ENCODE measurements around the gene RAB11FIP3. TPM values are rescaled to one million over a fixed set of nuclear protein-coding genes. Genes with fewer than 3 reads are reported as not detected.
"Not testable (repeated sequence)": the region's sequence is repeated elsewhere in the genome, so short reads cannot be mapped to it uniquely, and the experiment has no call there.

The RAB11FIP3 gene
- total and polyA plus RNA-seq, 2 donors, result 16.8 to 57.0 TPM

DNA sequence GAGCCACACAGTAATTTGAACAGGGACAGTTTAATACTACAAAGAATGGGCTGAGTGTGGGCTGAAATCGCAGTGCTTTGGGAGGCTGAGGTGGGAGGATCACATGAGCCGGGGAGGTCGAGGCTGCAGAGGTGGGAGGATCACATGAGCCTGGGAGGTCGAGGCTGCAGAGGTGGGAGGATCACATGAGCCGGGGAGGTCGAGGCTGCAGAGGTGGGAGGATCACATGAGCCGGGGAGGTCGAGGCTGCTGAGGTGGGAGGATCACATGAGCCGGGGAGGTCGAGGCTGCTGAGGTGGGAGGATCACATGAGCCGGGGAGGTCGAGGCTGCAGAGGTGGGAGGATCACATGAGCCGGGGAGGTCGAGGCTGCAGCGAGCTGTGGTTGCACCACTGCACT lies 69.2 kb downstream of the RAB11FIP3 start:
- H3K27ac ChIP-seq (ENCODE audit: low read depth); H3K4me1 ChIP-seq (ENCODE audit: insufficient read depth); H3K4me3 ChIP-seq (ENCODE audit: low read depth, low read length); H3K36me3 ChIP-seq (ENCODE audit: insufficient read depth); DNase-seq (ENCODE audit: extremely low spot score): not testable (repeated sequence)
- WGBS, result 90% methylated on average over 15 of the region's 15 CpGs

GRCh38 chr16:495127-495748 lies 69.8 kb downstream of the RAB11FIP3 start:
- no peak overlapping the region for H3K4me3 ChIP-seq (ENCODE audit: low read depth, low read length)
- H3K27ac ChIP-seq (ENCODE audit: low read depth), result no peak overlapping the region
- H3K4me1 ChIP-seq (ENCODE audit: insufficient read depth), result no peaks in the 10 kb centered on the region
- WGBS, result 76% methylated on average over 11 of the region's 11 CpGs
- DNase-seq (ENCODE audit: extremely low spot score), result no peak
- peaks cover 2% of the 10 kb centered on the region for H3K36me3 ChIP-seq (ENCODE audit: insufficient read depth)

GRCh38 chr16:496097-496886 lies 70.8 kb downstream of the RAB11FIP3 start:
- WGBS, result 87% methylated on average over 21 of the region's 21 CpGs
- no peak overlapping the region for H3K4me3 ChIP-seq (ENCODE audit: low read depth, low read length)
- DNase-seq (ENCODE audit: extremely low spot score), result no peak
- H3K27ac ChIP-seq (ENCODE audit: low read depth), result no peak overlapping the region
- H3K36me3 ChIP-seq (ENCODE audit: insufficient read depth), result peaks cover 2% of the 10 kb centered on the region
- no peaks in the 10 kb centered on the region for H3K4me1 ChIP-seq (ENCODE audit: insufficient read depth)

DNA sequence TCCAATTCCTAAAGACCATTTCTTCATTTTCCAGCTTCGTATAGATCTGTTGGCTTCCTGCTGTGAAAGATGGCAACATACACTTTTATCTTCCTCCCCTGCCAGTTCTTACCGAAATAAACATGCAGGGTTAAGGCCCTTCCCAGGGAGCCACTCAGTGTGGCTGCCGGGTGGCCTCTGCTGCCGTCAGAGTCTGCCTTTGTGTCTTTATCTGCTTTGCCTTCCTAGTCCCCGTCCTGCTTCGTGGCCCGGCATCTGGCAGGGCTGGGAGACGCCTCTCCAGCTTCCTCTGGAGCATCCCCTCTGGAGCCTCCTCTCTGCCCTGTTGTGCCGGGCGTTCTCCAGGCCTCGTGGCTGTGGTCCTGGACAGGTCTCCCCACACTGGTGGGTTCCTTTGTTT lies 71.8 kb downstream of the RAB11FIP3 start:
- no peak for DNase-seq (ENCODE audit: extremely low spot score)
- 85% methylated on average over 11 of the region's 11 CpGs for WGBS
- Histone ChIP-seq H3K4me1 (ENCODE audit: insufficient read depth) (no peaks in the 10 kb centered on the region), H3K4me3 (ENCODE audit: low read depth, low read length) (no peak overlapping the region), H3K27ac (ENCODE audit: low read depth) (no peak overlapping the region), H3K36me3 (ENCODE audit: insufficient read depth) (peaks cover 2% of the 10 kb centered on the region)

DNA sequence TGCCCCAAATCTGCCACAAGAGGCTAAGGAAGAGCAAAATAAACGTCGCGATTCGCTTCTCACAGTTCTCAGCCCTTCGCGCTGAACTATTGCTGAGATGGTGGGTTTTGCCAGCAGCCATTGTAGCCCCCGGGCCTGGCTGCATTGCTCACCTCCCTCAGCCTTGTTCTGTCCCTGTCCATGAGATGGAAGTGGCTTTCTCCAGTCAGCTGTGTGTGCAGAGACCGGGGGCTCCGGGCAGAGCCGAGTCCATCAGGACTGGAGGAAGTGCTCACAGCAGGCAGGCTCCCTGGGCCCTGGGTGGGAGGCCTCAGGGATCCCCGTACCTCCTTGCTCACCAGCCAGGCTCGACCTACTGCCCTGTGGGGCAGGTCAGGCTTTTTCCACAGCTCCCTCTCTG lies 74.5 kb downstream of the RAB11FIP3 start:
- H3K36me3 ChIP-seq (ENCODE audit: insufficient read depth), result peaks cover 2% of the 10 kb centered on the region
- no peak for DNase-seq (ENCODE audit: extremely low spot score)
- 80% methylated on average over 12 of the region's 12 CpGs for WGBS
- H3K27ac ChIP-seq (ENCODE audit: low read depth), result no peak overlapping the region
- H3K4me3 ChIP-seq (ENCODE audit: low read depth, low read length), result no peak overlapping the region
- H3K4me1 ChIP-seq (ENCODE audit: insufficient read depth), result no peaks in the 10 kb centered on the region

- H3K36me3 ChIP-seq (ENCODE audit: insufficient read depth), result peaks cover 2% of the 10 kb centered on the region
- no peaks in the 10 kb centered on the region for H3K4me1 ChIP-seq (ENCODE audit: insufficient read depth)
- no peak for DNase-seq (ENCODE audit: extremely low spot score)
- no peak overlapping the region for H3K27ac ChIP-seq (ENCODE audit: low read depth)
- no peak overlapping the region for H3K4me3 ChIP-seq (ENCODE audit: low read depth, low read length)
- 74% methylated on average over 12 of the region's 12 CpGs for WGBS
These were observed 75.3 kb downstream of the RAB11FIP3 start for GRCh38 chr16:500709-501108.

- DNase-seq (ENCODE audit: extremely low spot score), result no peak
- WGBS, result 85% methylated on average over 22 of the region's 22 CpGs
- H3K36me3 ChIP-seq (ENCODE audit: insufficient read depth), result peaks cover 2% of the 10 kb centered on the region
- H3K4me3 ChIP-seq (ENCODE audit: low read depth, low read length), result no peak overlapping the region
- no peak overlapping the region for H3K27ac ChIP-seq (ENCODE audit: low read depth)
- no peaks in the 10 kb centered on the region for H3K4me1 ChIP-seq (ENCODE audit: insufficient read depth)
These were observed 76.9 kb downstream of the RAB11FIP3 start for GRCh38 chr16:502179-502943.

GRCh38 chr16:503150-504071 lies 78.0 kb downstream of the RAB11FIP3 start:
- H3K36me3 ChIP-seq (ENCODE audit: insufficient read depth), result peaks cover 2% of the 10 kb centered on the region
- no peak overlapping the region for H3K27ac ChIP-seq (ENCODE audit: low read depth)
- H3K4me3 ChIP-seq (ENCODE audit: low read depth, low read length), result no peak overlapping the region
- no peak for DNase-seq (ENCODE audit: extremely low spot score)
- no peaks in the 10 kb centered on the region for H3K4me1 ChIP-seq (ENCODE audit: insufficient read depth)
- 95% methylated on average over 23 of the region's 23 CpGs for WGBS

DNA sequence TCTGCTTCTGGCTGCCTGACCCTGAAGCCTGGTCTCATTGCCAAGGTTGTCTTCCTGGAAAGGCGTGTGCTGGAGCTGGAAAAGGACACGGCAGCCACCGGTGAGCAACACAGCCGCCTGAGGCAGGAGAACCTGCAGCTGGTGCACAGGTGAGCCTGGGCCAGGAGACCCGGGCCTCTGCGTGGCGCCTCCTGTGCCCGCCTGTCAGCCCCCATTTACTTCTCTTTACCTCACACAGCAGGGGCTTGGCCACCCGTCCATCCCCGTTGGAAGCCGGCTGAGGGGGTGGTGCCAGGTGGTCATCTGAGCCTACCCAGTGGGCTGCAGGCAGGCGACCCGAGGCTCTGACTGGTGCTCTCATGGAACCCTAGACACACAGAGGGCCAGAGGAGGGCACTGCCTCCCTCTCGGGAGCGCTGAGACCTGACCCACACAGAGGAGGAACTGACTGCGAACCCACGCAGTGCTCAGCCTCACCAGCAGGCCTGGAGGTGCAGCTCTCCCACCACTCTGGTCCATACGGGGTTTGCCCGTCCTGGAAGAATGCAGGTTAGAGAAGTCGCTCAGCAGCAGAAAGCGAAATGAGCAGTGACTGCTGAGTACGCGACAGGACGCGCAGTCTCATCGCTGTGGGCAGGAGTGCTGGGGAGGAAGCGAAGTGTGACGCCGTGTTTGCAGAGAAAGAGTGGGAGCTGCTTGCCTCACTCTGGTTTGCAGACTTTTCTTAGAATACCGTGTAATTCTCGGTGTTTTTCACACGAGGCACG lies 80.2 kb downstream of the RAB11FIP3 start:
- no peak for DNase-seq (ENCODE audit: extremely low spot score)
- H3K4me1 ChIP-seq (ENCODE audit: insufficient read depth), result no peaks in the 10 kb centered on the region
- WGBS, result 91% methylated on average over 33 of the region's 33 CpGs
- no peak overlapping the region for H3K4me3 ChIP-seq (ENCODE audit: low read depth, low read length)
- no peak overlapping the region for H3K27ac ChIP-seq (ENCODE audit: low read depth)
- H3K36me3 ChIP-seq (ENCODE audit: insufficient read depth), result no peaks in the 10 kb centered on the region

- no peak overlapping the region for H3K4me3 ChIP-seq (ENCODE audit: low read depth, low read length)
- no peak overlapping the region for H3K27ac ChIP-seq (ENCODE audit: low read depth)
- H3K4me1 ChIP-seq (ENCODE audit: insufficient read depth), result no peaks in the 10 kb centered on the region
- 94% methylated on average over 7 of the region's 7 CpGs for WGBS
- no peak for DNase-seq (ENCODE audit: extremely low spot score)
- no peaks in the 10 kb centered on the region for H3K36me3 ChIP-seq (ENCODE audit: insufficient read depth)
These were observed 80.7 kb downstream of the RAB11FIP3 start for GRCh38 chr16:506246-506546.

- H3K27ac ChIP-seq (ENCODE audit: low read depth); DNase-seq (ENCODE audit: extremely low spot score): not testable (repeated sequence)
- 88% methylated on average over 14 of the region's 14 CpGs for WGBS
These were observed 82.1 kb downstream of the RAB11FIP3 start for GRCh38 chr16:507527-507926.

DNA sequence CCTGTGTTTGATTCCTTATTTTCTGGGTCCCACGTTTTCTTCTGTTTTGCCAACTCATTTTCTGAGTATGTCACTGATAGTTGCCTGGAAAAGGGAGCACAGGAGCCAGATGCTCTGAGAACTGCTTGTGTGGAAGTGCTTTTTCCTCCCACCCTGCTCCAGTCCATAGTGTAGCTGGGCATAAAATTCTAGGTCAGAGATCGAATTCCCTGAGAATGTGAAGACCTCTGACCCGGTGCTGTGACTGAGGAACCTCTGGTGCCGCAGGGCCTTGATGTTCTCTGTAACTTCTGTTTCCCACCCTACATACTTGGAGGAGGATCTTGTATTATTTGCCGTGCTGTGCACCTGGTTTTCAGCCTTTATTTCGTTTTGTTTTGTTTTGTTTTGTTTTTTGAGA lies 82.5 kb downstream of the RAB11FIP3 start:
- no peak for DNase-seq (ENCODE audit: extremely low spot score)
- no peaks in the 10 kb centered on the region for H3K36me3 ChIP-seq (ENCODE audit: insufficient read depth)
- 86% methylated on average over 6 of the region's 6 CpGs for WGBS

More at GRCh38 chr16:507527-507926, 82.1 kb downstream of the RAB11FIP3 start:
- not testable (repeated sequence) for H3K36me3 ChIP-seq (ENCODE audit: insufficient read depth); H3K4me3 ChIP-seq (ENCODE audit: low read depth, low read length); H3K4me1 ChIP-seq (ENCODE audit: insufficient read depth)

More for the DNA sequence above, 82.5 kb downstream of the RAB11FIP3 start:
- Histone ChIP-seq H3K4me1 (ENCODE audit: insufficient read depth) (no peaks in the 10 kb centered on the region), H3K27ac (ENCODE audit: low read depth) (no peak overlapping the region), H3K4me3 (ENCODE audit: low read depth, low read length) (no peak overlapping the region)

All from urinary bladder (tissue), 4 donors.